Spleen (tissue), 11 donors: ENCODE results near the gene RRP12. TPM values are rescaled to one million over a fixed set of nuclear protein-coding genes. Genes with fewer than 3 reads are reported as not detected.

Source experiments
- DNase-seq: peaks from one replicate; pipeline ENCODE4 v3.0.0-alpha.2; 2020
- H3K27ac ChIP-seq, 8 donors: fragments of 200-600 bp; sonication (generic) in 7 of 8; 1 replicate in 4 of 8; 2 replicates in 4 of 8; pipeline versions ENCODE4 v1.5.0 to v1.8.0; 2016 to 2021; ENCODE audit warnings: inconsistent platforms in 4 of 8, mild to moderate bottlenecking in 4 of 8, moderate library complexity in 1 of 8
- H3K27me3 ChIP-seq, 7 donors: fragments of 200-600 bp; sonication (generic) in 6 of 7; replicated peaks in 1 of 7; 1 replicate in 4 of 7; 2 replicates in 3 of 7; pipeline versions ENCODE4 v1.5.0 to v1.8.0; 2016 to 2021; ENCODE audit warnings: inconsistent platforms in 3 of 7, mild to moderate bottlenecking in 1 of 7
- H3K36me3 ChIP-seq, 6 donors: fragments of 200-600 bp; sonication (generic) in 5 of 6; 1 replicate in 4 of 6; 2 replicates in 2 of 6; pipeline versions ENCODE4 v1.5.0 to v1.8.0; 2016 to 2021; ENCODE audit warnings: inconsistent platforms in 2 of 6
- H3K4me1 ChIP-seq, 6 donors: fragments of 200-600 bp; sonication (generic) in 5 of 6; 1 replicate in 3 of 6; 2 replicates in 3 of 6; pipeline versions ENCODE4 v1.5.0 to v1.8.0; 2016 to 2021; ENCODE audit warnings: inconsistent platforms in 3 of 6
- H3K4me3 ChIP-seq, 8 donors: fragments of 200-600 bp; sonication (generic) in 7 of 8; 1 replicate in 4 of 8; 2 replicates in 4 of 8; pipeline versions ENCODE4 v1.5.0 to v1.8.0; 2016 to 2021; ENCODE audit warnings: inconsistent platforms in 4 of 8, mild to moderate bottlenecking in 4 of 8, moderate library complexity in 2 of 8
- H3K9me3 ChIP-seq, 8 donors: fragments of 200-600 bp; sonication (generic) in 7 of 8; 1 replicate in 4 of 8; 2 replicates in 4 of 8; pipeline versions ENCODE4 v1.5.0 to v1.8.0; 2016 to 2021; ENCODE audit warnings: inconsistent platforms in 4 of 8
- CTCF ChIP-seq, 11 experiments: fragments of 200-600 bp in 7 of 11; fragments of 450-650 bp in 4 of 11; sonication (generic) in 4 of 11; IDR thresholded peaks in 8 of 11; conservative IDR thresholded peaks in 3 of 11; 1 replicate in 7 of 11; 2 replicates in 4 of 11; pipeline versions ENCODE4 v1.4.0 to v1.8.0; 2016 to 2021; ENCODE audit warnings: antibody characterized with exemption in 11 of 11, inconsistent platforms in 4 of 11, mild to moderate bottlenecking in 1 of 11
- POLR2A ChIP-seq, 3 donors: fragments of 450-650 bp; IDR thresholded peaks; one replicate each; pipeline ENCODE4 v1.5.1; 2017; ENCODE audit warnings: antibody characterized with exemption in 3 of 3, mild to moderate bottlenecking in 1 of 3
- POLR2AphosphoS5 ChIP-seq, 3 donors: sonication (generic); formaldehyde crosslinking; IDR thresholded peaks; one replicate each; pipeline ENCODE4 v1.5.1; 2017; ENCODE audit warnings: antibody characterized with exemption in 3 of 3
- WGBS, 5 donors: extraction: QIAGEN DNeasy Blood & Tissue Kit in 3 of 5; methylation state at CpG; one replicate each; pipeline versions ENCODE4 v1.1.5 to v1.1.7; 2013 to 2018; 5-methylcytosine and 5-hydroxymethylcytosine counted together
- intact Hi-C: fragments of 100-400 bp; cut with DNase I; formaldehyde crosslinking; loops from one replicate; pipeline ENCODE4 v1.15.0; 2023; ENCODE audit warnings: low total_unique reads
- polyA plus RNA-seq, 3 donors: library from polyadenylated mRNA; stranded (reverse); fragments of 200-250 nt; gene quantifications; one replicate each; pipeline ENCODE4 v1.2.1, GENCODE V29; 2013
- total RNA-seq, 7 donors: library from RNA; depleted of rRNA in 3 of 7; stranded (reverse); fragments of >200 nt in 3 of 7; fragmentation: NEBNext Ultra II Directional in 4 of 7; extraction: Animal tissue kit (Norgen Biotek cat#: 25700) in 4 of 7; gene quantifications; one replicate each; pipeline versions ENCODE4 v1.1.0 to v1.2.1, GENCODE V29; 2016 to 2021
- donor health status: healthy with polysubstance abuse.
- donor health status: DM: no; HTN: no; CAD: no; lungs with moderate emphysema.
- donor health status: DM: no; HTN: no; CAD: no.
- donor health status: Bipolar disorder and iron deficiency.
- donor health status: healthy.
- donor health status: DM: no; HTN: no; CAD: no.
- donor health status: DM: yes; HTN: yes; CAD: no.

The RRP12 gene
- total and polyA plus RNA-seq, 10 donors = 12.3 to 51.4 (median 24.9) TPM

GRCh38 chr10:97323501-97323900 is 77.6 kb downstream of the RRP12 start:
- Histone ChIP-seq H3K27ac (no peak overlapping the region), H3K36me3 (peaks cover 0 to 17% (median under 1%) of the 10 kb centered on the region in 6 donors), H3K27me3 (no peaks in the 10 kb centered on the region), H3K9me3 (no peaks in the 10 kb centered on the region), H3K4me3 (no peak overlapping the region), H3K4me1 (peaks cover 17 to 63% (median 41%) of the 10 kb centered on the region in 6 donors)
- DNase-seq = no peak
- TF ChIP-seq CTCF (IDR thresholded peaks at IDR 0.05 in 8 of 11, conservative IDR thresholded peaks at IDR 0.05 in 3 of 11) = no peak
- TF ChIP-seq POLR2A (IDR thresholded peaks at IDR 0.05) = no peak
- no peak for TF ChIP-seq POLR2AphosphoS5 (IDR thresholded peaks at IDR 0.05)
- intact Hi-C loops = no loop called here
- WGBS, 5 donors = 82 to 94% (median 83%) methylated on average over 4 of the region's 4 CpGs

GRCh38 chr10:97321804-97322190 is 79.3 kb downstream of the RRP12 start:
- 72 to 82% (median 80%) methylated on average over 3 of the region's 3 CpGs for WGBS, 5 donors
- TF ChIP-seq POLR2A (IDR thresholded peaks at IDR 0.05) = no peak
- TF ChIP-seq POLR2AphosphoS5 (IDR thresholded peaks at IDR 0.05) = no peak
- TF ChIP-seq CTCF (IDR thresholded peaks at IDR 0.05 in 8 of 11, conservative IDR thresholded peaks at IDR 0.05 in 3 of 11) = no peak
- Histone ChIP-seq H3K4me3 (peak overlapping the region in 5 of 8 donors; percentile 67 to 96 (median 88)), H3K36me3 (peaks cover 0 to 7% (median 0%) of the 10 kb centered on the region in 6 donors), H3K4me1 (peaks cover 17 to 63% (median 40%) of the 10 kb centered on the region in 6 donors), H3K27ac (peak overlapping the region in 7 of 8 donors; percentile 98 to 99 (median 99)), H3K9me3 (no peaks in the 10 kb centered on the region), H3K27me3 (no peaks in the 10 kb centered on the region)
- intact Hi-C loops = no loop called here
- no peak for DNase-seq

GRCh38 chr10:97321032-97321803 is 79.9 kb downstream of the RRP12 start:
- H3K4me3 ChIP-seq = peak overlapping the region; percentile 53 to 96 (median 87)
- intact Hi-C loops = no loop called here
- peaks cover 0 to 2% (median 0%) of the 10 kb centered on the region in 6 donors for H3K36me3 ChIP-seq
- TF ChIP-seq CTCF (IDR thresholded peaks at IDR 0.05 in 8 of 11, conservative IDR thresholded peaks at IDR 0.05 in 3 of 11) (no peak), POLR2A (IDR thresholded peaks at IDR 0.05) (no peak), POLR2AphosphoS5 (IDR thresholded peaks at IDR 0.05) (peak; percentile 51 to 77 (median 70))
- WGBS, 5 donors = 5 to 9% (median 6%) methylated on average over 26 to 38 of the region's 38 CpGs
- H3K9me3 ChIP-seq = no peaks in the 10 kb centered on the region
- H3K4me1 ChIP-seq = peaks cover 17 to 66% (median 39%) of the 10 kb centered on the region in 6 donors
- H3K27ac ChIP-seq = peak overlapping the region; percentile 98 to 99 (median 99)
- peak; percentile 88 for DNase-seq
- H3K27me3 ChIP-seq = no peaks in the 10 kb centered on the region

GRCh38 chr10:97320480-97321031 is 80.6 kb downstream of the RRP12 start:
- H3K27ac ChIP-seq = peak overlapping the region; percentile 98 to 99 (median 99)
- DNase-seq = peak; percentile 87
- TF ChIP-seq POLR2A (IDR thresholded peaks at IDR 0.05) = no peak
- TF ChIP-seq POLR2AphosphoS5 (IDR thresholded peaks at IDR 0.05) = no peak
- TF ChIP-seq CTCF (IDR thresholded peaks at IDR 0.05 in 8 of 11, conservative IDR thresholded peaks at IDR 0.05 in 3 of 11) = no peak
- peaks cover 17 to 72% (median 39%) of the 10 kb centered on the region in 6 donors for H3K4me1 ChIP-seq
- H3K9me3 ChIP-seq = no peaks in the 10 kb centered on the region
- intact Hi-C loops = no loop called here
- H3K27me3 ChIP-seq = no peaks in the 10 kb centered on the region
- 3 to 7% (median 5%) methylated on average over 20 to 24 of the region's 24 CpGs for WGBS, 5 donors
- H3K4me3 ChIP-seq = peak overlapping the region; percentile 53 to 96 (median 87)
- no peaks in the 10 kb centered on the region for H3K36me3 ChIP-seq
